Gastrocnemius medialis (tissue), 4 donors: Measurements from ENCODE around the gene GPR142.

ENCODE experiments used
- POLR2A ChIP-seq, 2 donors: fragments of 450-650 bp; IDR thresholded peaks; one replicate each; pipeline ENCODE4 v1.6.1; 2017; ENCODE audit warnings: antibody characterized with exemption in 2 of 2, mild to moderate bottlenecking in 2 of 2, moderate library complexity in 2 of 2
- TF ChIP-seq, protein P1 (sequence below), 5 experiments: fragments of 450-650 bp in 3 of 5; fragments of 200-600 bp in 2 of 5; sonication (generic) in 2 of 5; IDR thresholded peaks in 4 of 5; conservative IDR thresholded peaks in 1 of 5; 1 replicate in 4 of 5; 2 replicates in 1 of 5; pipeline ENCODE4 v1.5.1; 2016 to 2019; ENCODE audit warnings: antibody characterized with exemption in 5 of 5, mild to moderate bottlenecking in 3 of 5, moderate library complexity in 3 of 5

DNA sequence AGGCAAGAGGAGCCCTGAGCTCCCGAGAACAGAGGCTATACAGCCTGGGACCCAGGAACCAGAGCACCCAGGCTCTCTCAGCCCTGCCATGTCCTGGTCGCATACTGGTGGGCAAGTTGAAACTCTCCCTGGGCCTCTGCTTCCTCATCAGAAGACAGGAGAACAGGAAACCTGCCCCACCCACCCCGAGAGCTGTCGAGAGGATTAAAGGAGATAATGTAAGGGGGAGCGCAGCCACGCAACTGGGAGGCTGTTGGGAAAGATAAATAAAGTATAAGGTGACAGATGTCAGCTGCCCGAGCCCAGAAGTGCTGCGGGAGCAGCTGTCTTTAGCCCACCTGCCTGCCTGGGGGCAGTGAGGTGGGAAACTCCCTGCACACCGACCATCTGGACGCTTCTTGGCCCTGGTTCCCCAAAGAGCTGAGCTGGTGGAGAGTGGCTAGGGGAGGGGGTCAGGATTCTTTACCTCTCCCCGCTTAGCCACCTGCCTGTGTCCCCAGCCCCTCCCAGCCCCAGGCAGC, 34.5 kb upstream of the GPR142 start:
- TF ChIP-seq, protein P1, sequence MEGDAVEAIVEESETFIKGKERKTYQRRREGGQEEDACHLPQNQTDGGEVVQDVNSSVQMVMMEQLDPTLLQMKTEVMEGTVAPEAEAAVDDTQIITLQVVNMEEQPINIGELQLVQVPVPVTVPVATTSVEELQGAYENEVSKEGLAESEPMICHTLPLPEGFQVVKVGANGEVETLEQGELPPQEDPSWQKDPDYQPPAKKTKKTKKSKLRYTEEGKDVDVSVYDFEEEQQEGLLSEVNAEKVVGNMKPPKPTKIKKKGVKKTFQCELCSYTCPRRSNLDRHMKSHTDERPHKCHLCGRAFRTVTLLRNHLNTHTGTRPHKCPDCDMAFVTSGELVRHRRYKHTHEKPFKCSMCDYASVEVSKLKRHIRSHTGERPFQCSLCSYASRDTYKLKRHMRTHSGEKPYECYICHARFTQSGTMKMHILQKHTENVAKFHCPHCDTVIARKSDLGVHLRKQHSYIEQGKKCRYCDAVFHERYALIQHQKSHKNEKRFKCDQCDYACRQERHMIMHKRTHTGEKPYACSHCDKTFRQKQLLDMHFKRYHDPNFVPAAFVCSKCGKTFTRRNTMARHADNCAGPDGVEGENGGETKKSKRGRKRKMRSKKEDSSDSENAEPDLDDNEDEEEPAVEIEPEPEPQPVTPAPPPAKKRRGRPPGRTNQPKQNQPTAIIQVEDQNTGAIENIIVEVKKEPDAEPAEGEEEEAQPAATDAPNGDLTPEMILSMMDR (IDR thresholded peaks at IDR 0.05 in 4 of 5, conservative IDR thresholded peaks at IDR 0.05 in 1 of 5), result no peak
- no peak for TF ChIP-seq POLR2A (IDR thresholded peaks at IDR 0.05)
